Effector memory CD4-positive, alpha-beta T cell (primary cell): ENCODE measurements around the gene CAPZA1.
A peak's percentile ranks its signal among the peaks of the same experiment; 100 is the strongest.

Experiments
- DNase-seq, 3 donors: peaks; one replicate each; pipeline ENCODE4 v3.0.0-alpha.2; 2020
- H3K27ac ChIP-seq: 2 replicates; pipeline ENCODE4 v1.7.0; 2013; ENCODE audit warnings: mild to moderate bottlenecking, low read length, moderate library complexity; ENCODE audit not compliant: insufficient read depth, poor library complexity, severe bottlenecking
- H3K27me3 ChIP-seq: replicated peaks from 2 replicates; pipeline ENCODE4 v1.7.0; 2013; ENCODE audit warnings: mild to moderate bottlenecking, low read length; ENCODE audit not compliant: insufficient read depth, control insufficient read depth, poor library complexity, severe bottlenecking
- H3K36me3 ChIP-seq: 2 replicates; pipeline ENCODE4 v1.7.0; 2013; ENCODE audit warnings: mild to moderate bottlenecking, low read length, moderate library complexity; ENCODE audit not compliant: control insufficient read depth, insufficient read depth
- H3K4me1 ChIP-seq: 2 replicates; pipeline ENCODE4 v1.7.0; 2013; ENCODE audit warnings: low read length, mild to moderate bottlenecking; ENCODE audit not compliant: control insufficient read depth, insufficient read depth, poor library complexity, severe bottlenecking
- H3K4me3 ChIP-seq: 2 replicates; pipeline ENCODE4 v1.7.0; 2013; ENCODE audit warnings: low read length, low read depth, mild to moderate bottlenecking; ENCODE audit not compliant: insufficient read depth, poor library complexity, severe bottlenecking
- H3K9me3 ChIP-seq: 2 replicates; pipeline ENCODE4 v1.7.0; 2013; ENCODE audit warnings: mild to moderate bottlenecking, low read length, moderate library complexity; ENCODE audit not compliant: control insufficient read depth

The CAPZA1 gene

DNA sequence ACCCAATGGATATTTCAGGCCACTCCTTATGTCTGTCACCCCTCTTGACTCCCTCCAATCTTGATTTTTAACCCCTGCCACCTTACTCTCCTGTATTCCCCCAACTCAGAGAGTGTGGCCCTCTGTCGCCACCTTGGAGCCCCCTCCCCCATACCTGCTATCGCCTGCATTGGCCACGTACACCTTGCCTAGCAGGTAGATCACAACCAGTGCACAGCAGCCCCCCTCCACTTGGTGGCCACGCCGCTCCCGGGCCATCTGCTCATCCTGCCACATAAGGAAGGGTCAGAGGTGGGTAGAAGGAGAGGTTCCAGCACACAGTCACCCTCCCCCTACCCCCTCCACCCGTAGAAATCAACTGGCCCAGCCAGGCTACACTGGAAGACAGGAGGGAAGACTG, 92.6 kb downstream of the CAPZA1 start:
- H3K4me3 ChIP-seq, result no peak overlapping the region

DNA sequence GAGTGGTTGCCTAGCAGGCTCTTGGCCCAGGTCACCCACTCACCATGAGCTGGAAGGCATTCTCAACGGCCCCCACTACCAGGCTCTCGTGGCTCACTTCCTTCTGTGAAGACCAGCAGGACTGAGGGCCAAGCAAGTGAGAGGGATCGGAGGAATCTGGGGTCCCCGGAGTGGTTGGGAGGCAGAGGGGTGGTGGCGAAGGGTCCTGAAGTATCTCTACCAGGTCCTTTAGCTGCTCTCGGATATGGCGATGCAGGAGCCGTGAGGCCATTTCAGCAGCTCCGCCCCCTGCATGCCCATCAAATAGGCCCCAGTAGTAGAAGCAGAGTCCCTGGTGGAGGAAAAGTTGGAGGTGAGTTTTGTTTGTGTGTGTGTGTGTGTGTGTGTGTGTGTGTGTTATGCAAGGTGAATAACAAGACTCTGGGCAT, 93.1 kb downstream of the CAPZA1 start:
- H3K4me3 ChIP-seq, result no peak overlapping the region
- H3K27ac ChIP-seq, result no peak overlapping the region
- no peaks in the 10 kb centered on the region for H3K27me3 ChIP-seq
- no peak for DNase-seq
- peaks cover 21% of the 10 kb centered on the region for H3K4me1 ChIP-seq
- no peaks in the 10 kb centered on the region for H3K9me3 ChIP-seq
- no peaks in the 10 kb centered on the region for H3K36me3 ChIP-seq

More for the DNA sequence above, 92.6 kb downstream of the CAPZA1 start:
- no peak for DNase-seq
- H3K4me1 ChIP-seq, result peaks cover 25% of the 10 kb centered on the region
- no peaks in the 10 kb centered on the region for H3K9me3 ChIP-seq
- no peaks in the 10 kb centered on the region for H3K36me3 ChIP-seq
- no peaks in the 10 kb centered on the region for H3K27me3 ChIP-seq
- no peak overlapping the region for H3K27ac ChIP-seq

DNA sequence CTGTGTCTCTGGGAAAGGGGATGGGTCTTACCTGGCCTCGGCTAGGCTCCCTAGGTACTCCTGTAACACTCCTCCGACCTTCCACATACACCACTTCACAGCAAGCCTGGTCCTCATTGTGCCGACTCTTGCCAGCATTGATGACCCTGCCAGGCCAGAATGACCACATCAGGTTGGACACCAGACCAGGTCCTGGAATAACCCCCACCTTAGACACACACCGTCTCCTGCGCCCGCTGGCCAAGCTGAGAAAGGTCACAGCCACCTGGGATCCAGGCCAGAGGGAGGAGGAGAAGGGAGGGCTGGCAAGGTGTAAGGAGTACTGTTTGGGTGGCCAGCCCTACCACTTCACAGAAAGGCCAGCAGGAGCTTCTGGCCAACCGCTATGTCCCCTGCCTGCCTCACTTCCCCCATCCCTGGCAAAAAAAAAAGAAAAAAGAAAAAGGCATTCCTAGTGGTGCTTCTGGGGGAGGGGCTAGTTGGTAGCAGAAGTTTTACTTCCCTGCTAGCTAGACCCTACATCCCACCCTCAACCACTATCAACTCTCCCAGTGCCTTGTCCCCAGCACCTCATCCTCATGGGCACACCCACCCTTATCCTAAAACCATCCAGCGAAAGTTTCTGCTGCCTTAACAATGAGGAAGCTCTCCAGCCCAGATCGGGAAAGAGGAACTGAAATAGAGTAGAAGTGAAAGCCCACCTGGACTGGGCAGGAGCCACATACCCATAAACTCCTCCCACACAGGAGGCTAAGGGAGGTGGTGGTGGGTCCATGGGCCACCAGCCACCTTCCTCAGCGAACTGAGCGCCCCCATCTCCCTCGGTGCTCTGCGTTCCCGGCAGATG, 94.1 kb downstream of the CAPZA1 start:
- H3K27ac ChIP-seq, result no peak overlapping the region
- no peaks in the 10 kb centered on the region for H3K9me3 ChIP-seq
- H3K4me3 ChIP-seq, result no peak overlapping the region
- no peak for DNase-seq
- no peaks in the 10 kb centered on the region for H3K36me3 ChIP-seq
- no peaks in the 10 kb centered on the region for H3K27me3 ChIP-seq
- peaks cover 21% of the 10 kb centered on the region for H3K4me1 ChIP-seq

DNA sequence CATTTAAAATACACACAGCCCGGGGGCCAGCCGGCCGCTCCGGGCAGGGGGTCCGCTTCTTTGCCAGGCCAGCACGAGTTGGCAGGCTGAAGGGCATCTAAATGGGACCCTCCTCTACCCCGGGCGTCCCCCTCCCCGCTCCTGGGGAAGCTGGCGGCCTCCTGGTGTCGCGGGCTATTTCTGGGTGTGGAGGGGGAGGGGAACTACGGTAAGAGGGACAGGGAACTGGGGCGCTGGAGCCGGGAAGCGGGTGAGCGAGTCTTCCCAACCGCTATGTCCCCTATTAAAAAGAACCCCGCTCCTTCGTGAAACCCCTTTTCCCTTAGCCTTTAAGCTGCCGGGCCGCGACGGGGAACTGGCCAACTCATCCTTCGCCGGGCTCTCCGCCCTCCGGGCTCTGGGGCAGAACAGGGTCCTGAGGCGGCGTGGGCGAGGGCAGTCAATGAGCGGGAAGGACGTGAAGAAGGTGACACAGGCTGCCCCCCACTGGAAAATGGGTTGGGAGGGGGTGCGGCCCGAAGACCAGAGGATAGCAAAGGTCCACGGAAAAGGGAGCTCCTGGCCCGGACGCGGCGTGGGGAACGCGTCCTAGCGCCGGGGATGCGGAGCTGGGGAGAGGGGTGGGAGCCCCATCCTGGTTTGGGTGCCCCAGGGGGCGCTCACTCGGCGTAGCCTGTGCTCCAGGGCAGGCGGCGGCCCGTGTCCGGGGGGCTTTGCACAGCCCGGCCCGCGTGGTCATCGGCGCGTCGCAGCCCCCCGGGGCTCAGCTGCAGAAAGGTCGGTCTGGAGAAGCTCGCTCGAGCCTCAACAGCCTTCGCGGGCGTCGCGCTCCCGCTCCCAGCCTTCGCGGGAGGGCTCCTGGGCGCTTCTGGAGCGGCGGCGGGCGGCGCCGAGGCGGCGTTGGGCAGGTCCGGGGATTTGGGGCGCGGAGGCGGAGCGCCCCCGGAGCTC, 95.0 kb downstream of the CAPZA1 start:
- peaks cover 7% of the 10 kb centered on the region for H3K27me3 ChIP-seq
- H3K4me3 ChIP-seq, result peak overlapping the region; percentile 70
- H3K27ac ChIP-seq, result no peak overlapping the region
- DNase-seq, result no peak
- H3K9me3 ChIP-seq, result no peaks in the 10 kb centered on the region
- H3K4me1 ChIP-seq, result peaks cover 26% of the 10 kb centered on the region
- H3K36me3 ChIP-seq, result no peaks in the 10 kb centered on the region

DNA sequence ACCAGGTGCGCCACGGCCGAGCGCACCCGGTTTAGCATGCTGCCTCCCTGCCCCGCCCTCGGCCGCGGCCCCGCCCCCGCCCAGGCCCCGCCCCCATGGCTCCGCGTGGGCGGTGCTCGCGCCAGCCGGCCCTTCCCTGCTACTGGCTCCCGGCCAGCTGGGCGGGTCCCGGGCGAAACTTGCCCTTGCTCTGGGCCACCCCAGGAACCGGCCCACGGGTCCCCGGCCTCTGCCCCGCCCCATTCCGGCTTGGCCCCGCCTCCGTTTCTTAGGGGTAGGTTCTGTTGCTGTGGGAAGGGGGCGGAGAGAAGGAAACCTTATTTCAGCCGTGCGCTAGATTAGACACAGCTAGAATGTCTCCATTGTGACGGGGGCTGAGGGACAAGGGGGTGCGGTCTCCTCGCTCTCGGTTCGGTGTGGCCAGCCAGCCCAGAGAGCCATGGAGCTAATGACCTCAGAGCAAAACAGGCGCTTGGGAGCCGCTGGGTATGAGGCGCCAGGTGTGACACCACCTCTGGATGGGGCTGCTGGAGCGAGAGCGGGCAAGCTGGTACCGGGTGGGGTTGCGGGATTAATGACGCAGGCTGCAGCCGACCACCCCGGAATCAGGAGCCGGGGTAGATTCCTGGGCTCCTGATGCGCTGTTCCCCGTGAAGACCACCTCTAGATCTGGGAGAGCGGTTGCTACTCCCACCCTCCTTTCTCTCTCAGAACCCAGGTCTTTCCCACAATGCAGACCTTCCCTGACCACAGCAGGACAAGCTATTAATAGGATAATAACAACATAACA, 95.8 kb downstream of the CAPZA1 start, which contains the start of gene PPM1J:
Gene PPM1J (minus strand): TSS at position 69 of the 790 bp plus-strand sequence. CDS start 31 bp downstream, at position 38.
- Histone ChIP-seq H3K27me3 (peaks cover 7% of the 10 kb centered on the region), H3K4me1 (peaks cover 26% of the 10 kb centered on the region), H3K36me3 (no peaks in the 10 kb centered on the region), H3K9me3 (no peaks in the 10 kb centered on the region), H3K4me3 (peak within 1 kb of the TSS; percentile 70), H3K27ac (peak within 1 kb of the TSS; percentile 48)
- DNase-seq, result peak; percentile 96 to 98 (median 98)

DNA sequence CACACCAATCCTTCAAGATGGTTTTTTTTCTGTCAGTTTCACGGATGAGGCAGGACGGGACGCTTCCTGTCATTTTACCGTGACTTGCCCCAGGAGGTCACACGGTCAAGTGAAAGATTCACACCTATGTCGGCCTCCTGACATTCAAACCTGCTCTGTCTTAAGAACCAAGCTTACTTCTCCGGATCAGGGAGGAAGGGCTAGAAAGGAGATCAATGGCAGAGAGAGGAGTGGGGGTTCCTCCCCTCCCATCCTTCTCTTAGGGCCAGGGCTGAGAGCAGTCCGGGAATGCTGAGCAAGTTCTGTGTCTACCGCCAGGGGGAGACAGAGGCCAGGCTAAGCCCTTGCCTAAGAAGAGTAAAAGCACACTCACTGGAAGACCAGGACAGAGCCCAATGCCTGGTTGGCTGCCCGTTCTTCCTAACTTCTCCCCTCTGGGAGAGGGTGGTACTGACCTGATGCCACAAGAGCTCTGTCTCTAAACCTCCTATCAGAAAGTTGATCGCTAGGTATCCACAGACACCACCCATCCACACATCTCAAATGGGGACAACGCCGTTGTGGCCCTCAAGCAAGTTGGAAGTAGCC, 96.6 kb downstream of the CAPZA1 start:
- H3K4me3 ChIP-seq, result peak overlapping the region; percentile 70
- H3K9me3 ChIP-seq, result no peaks in the 10 kb centered on the region
- DNase-seq, result peak; percentile 59 to 74 (median 62)
- peaks cover 7% of the 10 kb centered on the region for H3K27me3 ChIP-seq
- no peak overlapping the region for H3K27ac ChIP-seq
- H3K36me3 ChIP-seq, result no peaks in the 10 kb centered on the region
- peaks cover 26% of the 10 kb centered on the region for H3K4me1 ChIP-seq

DNA sequence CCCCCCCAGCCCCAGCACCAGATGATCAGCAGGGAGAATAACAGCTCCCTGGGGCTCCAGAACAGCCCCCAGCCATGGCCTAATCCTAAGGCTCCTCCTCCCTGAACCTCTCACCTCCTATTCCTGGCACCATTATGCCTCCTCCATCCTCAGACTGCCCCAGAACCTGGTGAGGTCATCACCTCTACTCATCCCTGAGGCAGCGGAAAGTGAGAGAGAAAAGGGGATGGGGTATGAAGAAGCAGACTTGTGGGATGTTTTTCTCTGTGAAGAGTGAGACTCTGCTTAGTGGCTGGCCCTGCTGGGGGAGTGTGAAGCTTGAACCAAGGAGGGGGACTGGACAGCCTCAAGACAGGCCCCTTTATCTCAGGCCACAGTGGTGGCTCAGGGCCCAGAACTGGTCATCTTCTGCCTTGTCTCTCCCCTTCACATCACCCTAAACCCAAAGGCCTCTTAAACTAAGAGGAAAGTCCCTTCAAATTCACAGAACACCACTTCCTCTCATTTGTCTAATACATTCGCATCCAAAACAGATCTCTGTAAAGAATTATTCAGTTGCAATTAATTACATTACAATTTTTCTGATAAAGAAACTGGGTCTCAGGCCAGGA, 97.7 kb downstream of the CAPZA1 start:
- no peak for DNase-seq
- Histone ChIP-seq H3K36me3 (no peaks in the 10 kb centered on the region), H3K27ac (no peak overlapping the region), H3K4me1 (peaks cover 26% of the 10 kb centered on the region), H3K4me3 (no peak overlapping the region), H3K9me3 (no peaks in the 10 kb centered on the region), H3K27me3 (peaks cover 7% of the 10 kb centered on the region)

DNA sequence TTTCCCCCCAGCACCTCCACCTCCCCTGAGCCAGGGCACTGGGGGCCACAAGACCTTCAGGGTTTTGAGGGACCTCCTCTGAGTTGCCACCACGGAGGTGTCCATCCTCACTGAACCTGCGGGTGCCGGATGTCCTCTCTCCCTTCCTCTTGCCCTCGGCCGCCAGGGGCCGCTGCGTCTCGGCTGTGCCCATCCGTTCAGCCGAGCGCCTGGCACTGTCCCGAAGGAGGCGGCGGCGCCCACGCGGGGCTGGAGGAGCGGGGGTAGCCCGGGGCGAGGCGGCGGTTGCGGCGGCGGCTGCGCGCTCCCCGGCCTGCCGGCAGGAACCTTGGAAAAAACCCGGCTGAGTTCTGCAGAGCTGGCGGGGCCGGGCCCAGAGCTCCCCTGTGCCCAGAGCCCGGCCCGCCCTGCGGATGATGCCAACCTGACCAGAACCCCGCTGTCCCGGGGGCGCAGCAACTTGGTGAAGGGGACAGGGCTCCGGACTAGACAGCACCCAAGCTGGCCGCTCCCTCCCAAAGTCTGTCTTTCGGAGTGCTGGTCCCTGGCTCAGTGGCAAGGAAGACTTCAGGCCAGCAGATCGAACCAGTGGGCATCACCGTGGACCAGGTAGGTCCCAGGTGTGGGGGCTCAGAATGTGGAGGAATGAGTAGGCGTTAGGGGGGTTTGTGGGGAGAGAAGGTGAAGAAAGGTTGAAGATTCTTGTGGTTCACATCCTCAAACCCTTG, 99.2 kb downstream of the CAPZA1 start:
- peak; percentile 47 to 67 (median 54) for DNase-seq

More for the DNA sequence above, 99.2 kb downstream of the CAPZA1 start:
- Histone ChIP-seq H3K36me3 (no peaks in the 10 kb centered on the region), H3K4me3 (no peak overlapping the region), H3K27ac (no peak overlapping the region), H3K4me1 (peaks cover 26% of the 10 kb centered on the region), H3K9me3 (no peaks in the 10 kb centered on the region), H3K27me3 (peaks cover 7% of the 10 kb centered on the region)
